Glomerular visceral epithelial cell (primary cell): ENCODE data around the gene SPACDR.
"Not testable (repeated sequence)": the region's sequence is repeated elsewhere in the genome, so short reads cannot be mapped to it uniquely, and the experiment has no call there.

Experiments
- DNase-seq: peaks from one replicate; pipeline ENCODE4 v3.0.0-alpha.2; 2016; ENCODE audit errors: extremely low spot score

SPACDR gene

DNA sequence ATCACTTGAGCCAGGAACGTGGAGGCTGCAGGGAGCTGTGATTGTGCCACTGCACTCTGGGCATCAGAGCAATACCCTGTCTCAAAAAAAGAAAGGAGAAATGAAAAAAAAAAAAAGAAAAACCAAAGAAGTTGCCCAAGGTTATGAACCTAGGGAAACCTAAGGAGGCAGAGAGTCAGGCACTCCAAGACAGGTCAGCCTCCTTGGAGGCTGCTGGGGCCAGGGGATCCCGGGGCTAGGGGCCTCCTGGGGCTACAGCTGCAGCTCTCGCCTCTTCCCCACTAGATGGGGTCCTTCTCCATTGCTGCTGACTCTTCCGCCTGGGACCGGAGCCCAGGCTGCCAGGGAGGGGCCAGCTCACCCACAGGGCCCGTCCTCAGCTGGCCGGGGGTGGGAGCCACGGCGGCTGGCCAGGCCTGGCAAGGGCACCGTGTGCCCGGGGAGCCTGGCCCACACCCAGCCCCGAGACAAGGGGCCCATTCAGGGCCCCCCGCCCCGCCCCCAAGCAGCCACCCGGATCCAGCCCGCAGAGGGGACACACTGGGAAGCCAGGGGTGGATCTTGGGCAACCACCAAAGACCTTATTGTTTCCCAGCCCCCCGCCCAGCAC lies 1.7 kb upstream of the SPACDR start:
- DNase-seq = peak; percentile 73

DNA sequence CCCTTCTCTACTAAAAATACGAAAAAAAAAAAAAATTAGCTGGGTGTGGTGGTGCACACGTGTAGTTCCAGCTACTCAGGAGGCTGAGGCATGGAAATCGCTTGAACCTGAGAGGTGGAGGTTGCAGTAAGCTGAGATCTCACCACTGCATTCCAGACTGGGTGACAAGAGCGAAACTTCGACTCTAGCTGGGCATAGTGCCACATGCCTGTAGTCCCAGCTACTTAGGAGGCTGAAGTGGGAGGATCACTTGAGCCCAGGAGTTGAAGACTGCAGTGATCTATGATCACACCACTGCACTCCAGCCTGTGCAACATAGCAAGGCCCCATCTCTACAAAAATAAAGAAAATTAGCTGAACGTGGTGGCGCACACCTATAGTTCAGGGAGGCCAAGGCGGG lies 1.2 kb upstream of the SPACDR start:
- no peak for DNase-seq

DNA sequence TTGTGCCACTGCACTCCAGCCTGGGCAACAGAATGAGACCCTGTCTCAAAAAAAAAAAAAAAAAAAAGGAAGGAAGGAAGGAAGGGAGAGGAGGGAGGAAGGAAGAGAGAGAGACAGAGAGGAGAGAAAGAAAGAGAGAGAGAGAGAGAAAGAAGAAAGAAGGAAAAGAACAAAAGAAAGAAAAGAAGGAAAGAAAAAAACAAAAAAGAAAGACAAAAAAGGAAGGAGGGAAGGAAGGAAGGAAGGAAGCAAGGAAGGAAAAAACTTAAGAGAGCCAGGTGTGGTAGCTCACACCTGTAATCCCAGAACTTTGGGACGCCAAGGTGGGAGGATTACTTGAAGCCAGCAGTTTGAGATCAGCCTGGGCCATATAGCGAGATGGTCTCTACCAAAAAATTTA lies 731 bp upstream of the SPACDR start:
- no peak for DNase-seq

DNA sequence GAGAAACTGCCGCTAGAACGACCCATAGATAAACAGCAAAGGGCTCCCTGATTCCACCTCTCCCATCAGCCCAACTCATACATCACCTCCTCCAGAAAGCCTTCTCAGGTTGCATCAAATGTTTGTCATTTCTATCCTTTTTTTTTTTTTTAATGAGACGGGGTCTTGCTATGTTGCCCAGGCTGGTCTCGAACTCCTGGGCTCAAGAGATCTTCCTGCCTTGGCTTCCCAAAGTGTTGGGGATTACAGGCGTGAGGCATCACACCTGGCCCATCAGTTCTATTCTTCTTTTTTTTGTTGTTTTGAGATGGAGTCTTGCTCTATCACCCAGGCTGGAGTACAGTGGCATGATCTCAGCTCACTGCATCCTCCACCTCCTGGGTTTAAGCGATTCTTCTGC lies 7.0 kb downstream of the SPACDR start:
- no peak for DNase-seq

DNA sequence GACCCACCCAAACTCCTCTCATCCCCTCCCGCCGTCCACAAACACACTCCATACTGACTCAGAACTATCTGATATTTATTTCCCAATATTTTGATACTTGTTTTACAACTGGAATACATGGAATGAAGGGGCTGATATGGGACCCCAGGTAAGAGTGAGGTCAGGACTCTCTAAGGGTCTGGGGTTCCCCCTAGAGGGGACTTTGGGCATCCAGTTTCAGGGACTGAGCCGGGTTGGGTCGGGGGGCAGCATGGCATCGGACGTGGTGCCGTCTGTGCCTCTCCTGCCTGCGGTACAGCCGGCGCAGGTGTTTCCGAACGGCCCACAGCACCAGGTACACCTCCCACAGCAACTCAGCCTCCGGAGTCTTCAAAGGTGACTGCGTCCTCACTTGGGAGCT lies 7.5 kb downstream of the SPACDR start:
- DNase-seq = no peak

DNA sequence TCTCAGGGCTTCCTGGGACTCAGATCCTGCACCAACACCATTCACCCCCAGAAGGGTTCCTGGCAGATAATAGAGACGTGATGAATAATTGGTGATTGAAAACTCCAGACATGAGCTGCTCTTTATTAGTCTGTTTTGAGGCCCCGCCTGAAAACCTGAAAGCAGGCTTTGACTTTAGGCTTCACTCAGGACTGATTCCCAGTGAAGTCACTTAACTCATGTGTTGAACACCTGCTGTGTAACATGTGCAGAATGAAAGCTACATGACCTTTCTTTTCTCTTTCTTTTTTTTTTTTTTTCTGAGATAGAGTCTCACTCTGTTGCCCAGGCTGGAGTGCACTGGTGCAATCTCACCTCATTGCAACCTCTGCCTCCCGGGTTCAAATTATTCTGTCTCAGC lies 8.9 kb downstream of the SPACDR start:
- no peak for DNase-seq

DNA sequence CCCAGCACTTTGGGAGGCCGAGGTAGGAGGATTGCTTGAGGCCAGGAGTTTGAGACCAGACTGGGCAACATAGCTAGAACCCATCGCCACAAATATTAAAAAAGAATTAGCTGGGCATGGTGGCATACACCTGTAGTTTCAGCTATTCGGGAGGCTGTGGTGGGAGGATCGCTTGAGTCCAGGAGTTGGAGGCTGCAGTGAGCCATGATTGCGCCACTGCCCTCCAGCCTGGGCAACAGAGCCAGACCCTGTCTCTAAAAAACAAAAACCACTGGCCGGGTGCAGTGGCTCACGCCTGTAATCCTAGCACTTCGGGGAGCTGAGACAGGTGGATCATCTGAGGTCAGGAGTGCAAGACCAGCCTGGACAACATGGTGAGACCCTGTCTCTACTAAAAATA lies 10.2 kb downstream of the SPACDR start:
- not testable (repeated sequence) for DNase-seq

DNA sequence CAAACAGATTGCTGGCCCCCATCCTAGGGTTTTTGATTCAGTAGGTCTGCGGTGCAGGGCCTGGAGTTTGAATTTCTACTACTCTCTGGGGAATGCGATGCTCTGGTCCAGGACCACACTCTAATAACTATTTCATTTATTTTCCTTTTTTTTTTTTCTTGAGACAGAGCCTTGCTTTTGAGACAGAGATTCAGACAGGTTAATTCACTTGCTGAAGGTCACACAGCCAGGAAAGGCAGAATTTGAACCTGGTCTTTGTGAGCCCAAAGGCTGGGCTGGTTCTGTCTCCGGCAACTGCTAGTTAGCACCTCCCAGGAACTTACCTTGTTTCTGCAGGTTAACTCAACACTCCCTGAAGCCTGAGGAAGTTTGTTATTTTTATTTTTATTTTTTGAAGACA lies 11.5 kb downstream of the SPACDR start:
- DNase-seq = no peak

DNA sequence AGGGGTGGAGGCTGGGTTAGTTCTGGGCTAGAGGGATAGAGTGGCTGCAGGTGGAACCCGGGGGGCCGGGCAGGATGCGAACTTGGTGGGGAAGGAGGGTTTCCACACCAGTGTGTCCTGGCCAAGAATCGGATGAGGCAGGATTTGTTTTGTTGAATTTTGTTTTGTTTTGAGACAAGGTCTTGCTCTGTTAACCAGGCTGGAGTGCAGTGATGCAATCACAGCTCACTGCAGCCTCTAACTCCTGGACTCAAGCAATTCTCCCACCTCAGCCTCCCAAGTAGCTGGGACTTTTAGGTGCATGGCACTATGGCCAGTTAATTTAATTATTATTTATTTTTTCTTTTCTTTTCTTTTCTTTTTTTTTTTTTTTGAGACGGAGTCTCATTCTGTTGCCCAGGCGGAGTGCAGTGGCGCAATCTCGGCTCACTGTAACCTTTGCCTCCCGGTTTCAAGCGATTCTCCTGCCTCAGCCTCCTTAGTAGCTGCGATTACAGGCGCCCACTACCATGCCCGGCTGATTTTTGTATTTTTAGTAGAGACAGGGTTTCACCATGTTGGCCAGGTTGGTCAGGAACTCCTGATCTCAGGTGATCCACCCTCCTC lies 14.8 kb downstream of the SPACDR start:
- no peak for DNase-seq

DNA sequence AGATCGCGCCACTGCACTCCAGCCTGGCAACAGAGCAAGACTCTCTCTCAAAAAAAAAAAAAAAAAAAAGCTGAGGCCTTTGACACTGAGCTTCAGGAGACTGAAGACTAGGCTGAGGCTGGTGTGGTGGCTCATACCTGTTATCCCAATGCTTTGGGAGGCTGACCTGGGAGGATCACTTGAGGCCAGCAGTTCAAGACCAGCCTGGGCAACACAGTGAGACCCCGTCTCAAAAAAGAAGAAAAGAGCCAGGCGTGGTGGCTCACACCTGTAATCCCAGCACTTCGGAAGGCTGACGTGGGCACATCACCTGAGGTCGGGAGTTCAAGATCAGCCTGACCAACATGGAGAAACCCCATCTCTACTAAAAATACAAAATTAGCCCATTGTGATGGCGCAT lies 16.7 kb downstream of the SPACDR start:
- DNase-seq = not testable (repeated sequence)

DNA sequence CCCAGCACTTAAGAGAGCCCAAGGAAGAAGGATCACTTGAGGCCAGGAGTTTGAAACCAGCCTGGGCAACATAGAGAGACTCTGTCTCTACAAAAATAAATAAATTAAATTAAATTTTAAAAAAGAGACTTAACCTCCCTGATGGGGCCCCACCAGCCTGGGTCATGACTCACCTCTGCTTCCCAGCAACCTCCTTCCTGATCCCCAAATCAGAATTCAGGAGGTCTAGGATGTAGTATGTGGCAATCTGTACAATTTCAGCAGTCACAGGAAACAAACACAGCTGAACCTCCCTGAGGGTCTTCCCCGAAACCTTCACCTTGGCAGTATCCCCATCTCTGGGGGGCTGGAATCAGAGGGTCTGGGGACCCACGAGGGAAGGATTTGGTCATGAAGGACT lies 18.0 kb downstream of the SPACDR start:
- DNase-seq = no peak

DNA sequence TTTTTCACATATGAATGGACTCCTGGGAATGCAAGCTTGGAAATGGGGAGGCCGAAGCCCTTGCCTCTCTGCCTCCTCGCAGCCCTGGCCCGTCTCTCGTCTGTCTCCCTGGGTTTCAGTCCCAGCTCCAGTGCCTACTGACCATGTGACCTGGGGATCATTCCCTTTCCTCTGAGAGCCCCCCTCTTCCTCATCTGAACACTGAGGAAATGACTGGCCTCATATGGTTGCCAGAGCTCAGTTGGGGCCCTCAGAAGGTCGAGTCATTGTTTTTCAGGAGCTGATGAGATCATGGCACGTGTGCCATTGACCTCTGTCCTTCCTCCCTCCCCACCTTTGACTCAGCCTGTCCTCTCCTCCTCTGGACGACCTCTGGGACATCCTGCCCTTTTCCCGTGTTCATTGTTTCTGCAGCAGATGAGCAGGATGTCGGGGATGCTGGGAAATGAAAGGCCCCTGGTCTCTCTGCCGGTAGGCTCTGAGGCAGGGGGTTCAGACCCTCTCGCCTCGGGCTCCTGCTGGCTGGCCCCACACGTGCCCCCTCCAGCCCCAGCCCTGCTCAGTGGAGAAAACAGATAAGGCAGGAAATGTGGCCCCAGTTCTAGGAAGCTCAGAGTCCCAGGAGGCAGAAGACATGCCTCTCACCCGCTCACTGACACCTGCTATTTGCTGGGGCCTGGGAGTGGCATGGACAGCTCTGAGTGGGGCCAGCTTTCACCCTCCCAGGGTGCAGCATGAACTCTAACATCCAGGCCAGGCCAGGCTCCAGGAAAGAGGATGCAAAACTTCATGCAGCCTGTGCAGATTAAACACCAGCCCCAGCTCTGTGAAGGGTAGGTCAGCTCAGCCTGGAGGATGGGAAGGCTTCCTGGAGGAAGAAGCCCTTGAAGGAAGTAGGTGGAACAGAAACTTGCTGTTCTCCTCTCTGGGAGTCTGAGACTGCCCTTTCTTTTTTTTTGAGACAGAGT lies 19.5 kb downstream of the SPACDR start:
- peak; percentile 35 for DNase-seq

DNA sequence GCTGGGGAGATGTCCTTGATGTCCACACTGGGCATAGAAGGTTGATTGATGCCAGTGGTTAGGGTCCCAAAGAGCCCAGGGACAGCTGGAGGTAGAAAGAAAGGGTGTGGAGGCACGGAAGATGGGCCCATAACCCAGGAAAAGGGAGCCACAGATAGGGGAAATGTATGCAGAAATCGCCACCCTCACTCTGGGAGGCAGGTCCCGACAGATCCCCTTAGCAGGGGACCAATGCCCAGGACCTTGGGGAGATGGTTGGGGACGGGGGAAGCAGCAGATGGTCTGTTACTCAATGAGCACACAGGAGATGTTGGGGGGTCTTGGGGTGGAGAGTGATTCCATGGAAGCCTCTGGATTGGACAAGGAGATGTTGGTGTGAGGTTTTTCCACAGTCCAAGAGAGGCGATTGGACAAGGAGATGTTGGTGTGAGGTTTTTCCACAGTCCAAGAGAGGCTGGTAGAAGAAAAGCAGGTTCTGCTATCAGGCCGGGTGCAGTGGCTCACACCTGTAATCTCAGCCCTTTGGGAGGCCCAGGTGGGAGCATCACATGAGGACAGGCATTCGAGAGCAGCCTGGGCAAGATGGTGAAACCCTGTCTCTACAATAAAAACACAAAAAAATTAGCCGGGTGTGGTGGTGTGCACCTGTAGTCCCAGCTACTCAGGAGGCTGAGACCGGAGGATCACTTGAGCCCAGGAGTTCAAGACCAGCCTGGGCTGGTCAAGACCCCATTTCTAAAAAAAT lies 20.8 kb downstream of the SPACDR start:
- no peak for DNase-seq

DNA sequence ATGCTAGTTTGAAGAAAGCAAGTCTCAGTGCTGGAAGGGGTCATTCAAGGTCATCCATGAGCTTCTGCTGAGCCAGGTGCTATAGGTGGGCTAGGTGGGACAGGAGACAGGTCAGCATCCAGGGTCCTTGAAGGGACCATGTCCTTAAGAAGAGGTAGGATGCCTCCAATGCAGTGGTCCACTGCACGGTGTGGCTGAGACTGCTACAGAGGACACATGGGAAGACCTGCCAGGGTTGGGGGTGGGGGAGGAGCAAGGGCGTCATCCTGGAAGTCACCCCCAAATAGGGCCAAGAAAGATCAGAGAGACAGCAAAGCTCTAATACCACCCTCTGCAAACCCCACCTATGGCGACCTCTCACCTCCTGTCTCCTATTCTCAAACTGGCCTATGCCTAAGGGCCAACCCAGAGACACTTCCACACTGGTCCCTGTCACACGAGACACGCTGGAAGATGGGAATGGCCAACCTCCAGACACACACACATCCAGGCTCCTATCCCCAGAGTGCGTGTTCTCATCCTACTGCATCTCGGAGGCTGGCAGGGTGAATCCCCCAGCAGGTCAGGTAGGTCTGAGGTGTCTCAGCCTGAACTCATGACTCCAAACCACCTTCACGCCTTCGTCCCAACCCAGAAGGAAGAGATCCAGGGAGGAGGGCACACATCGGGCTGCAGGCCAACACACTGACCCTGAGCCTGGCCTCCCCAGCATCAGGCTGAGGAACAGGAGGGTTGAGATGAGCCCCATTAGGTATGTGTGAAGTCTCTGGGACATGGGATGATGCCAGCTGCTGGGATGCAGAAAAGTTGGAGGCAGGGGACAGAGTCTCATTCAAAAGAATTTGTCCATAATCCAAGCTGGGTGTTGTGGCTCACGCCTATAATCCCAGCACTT lies 22.2 kb downstream of the SPACDR start:
- no peak for DNase-seq

DNA sequence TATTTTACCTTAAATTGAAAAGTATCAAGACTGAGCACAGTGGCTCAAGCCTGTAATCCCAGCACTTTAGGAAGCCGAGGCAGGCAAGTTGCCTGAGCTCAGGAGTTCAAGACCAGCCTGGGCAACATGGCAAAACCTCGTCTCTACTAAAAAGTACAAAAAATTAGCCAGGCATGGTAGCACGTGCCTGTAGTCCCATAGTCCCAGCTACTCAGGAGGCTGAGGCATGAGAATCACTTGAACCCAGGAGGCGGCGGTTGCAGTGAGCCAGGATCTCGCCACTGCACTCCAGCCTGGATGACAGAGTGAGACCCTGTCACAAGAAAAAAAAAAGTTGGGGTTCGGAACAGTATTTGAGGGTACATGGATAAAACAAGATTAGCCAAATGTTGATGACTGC lies 24.8 kb downstream of the SPACDR start:
- DNase-seq = not testable (repeated sequence)

DNA sequence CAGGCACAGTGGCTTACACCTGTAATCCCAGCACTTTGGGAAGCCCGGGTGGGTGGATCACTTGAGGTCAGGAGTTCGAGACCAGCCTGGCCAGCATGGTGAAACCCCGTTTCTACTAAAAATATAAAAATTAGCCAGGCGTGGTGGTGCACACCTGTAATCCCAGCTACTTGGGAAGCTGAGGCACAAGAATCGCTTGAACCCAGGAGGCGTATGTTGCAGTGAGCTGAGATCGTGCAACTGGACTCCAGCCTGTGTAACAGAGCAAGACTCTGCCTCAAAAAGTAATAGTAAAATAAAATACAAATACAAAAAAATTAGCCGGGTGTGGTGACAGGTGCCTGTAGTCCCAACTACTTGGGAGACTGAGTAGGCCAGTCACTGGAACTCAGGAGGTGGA lies 25.3 kb downstream of the SPACDR start:
- DNase-seq = not testable (repeated sequence)

DNA sequence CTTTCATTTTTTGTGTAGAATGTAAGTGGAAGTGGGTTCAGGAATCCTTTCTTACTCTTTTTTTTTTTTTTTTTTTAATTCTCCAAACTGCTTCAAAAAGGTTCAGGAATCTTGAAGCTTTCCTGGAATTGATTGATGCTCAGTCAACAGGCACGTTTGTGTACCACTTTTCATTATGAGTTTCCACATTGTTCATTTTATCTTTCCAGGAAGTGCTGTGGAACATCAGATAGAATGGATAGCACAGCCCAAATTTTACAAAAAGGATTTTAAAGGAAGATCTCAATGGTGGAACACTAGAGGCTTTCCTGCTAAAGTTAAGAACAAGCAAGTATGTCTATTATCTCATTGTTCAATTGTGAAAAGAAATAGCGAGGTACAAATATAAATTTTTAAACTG lies 25.9 kb downstream of the SPACDR start:
- no peak for DNase-seq

DNA sequence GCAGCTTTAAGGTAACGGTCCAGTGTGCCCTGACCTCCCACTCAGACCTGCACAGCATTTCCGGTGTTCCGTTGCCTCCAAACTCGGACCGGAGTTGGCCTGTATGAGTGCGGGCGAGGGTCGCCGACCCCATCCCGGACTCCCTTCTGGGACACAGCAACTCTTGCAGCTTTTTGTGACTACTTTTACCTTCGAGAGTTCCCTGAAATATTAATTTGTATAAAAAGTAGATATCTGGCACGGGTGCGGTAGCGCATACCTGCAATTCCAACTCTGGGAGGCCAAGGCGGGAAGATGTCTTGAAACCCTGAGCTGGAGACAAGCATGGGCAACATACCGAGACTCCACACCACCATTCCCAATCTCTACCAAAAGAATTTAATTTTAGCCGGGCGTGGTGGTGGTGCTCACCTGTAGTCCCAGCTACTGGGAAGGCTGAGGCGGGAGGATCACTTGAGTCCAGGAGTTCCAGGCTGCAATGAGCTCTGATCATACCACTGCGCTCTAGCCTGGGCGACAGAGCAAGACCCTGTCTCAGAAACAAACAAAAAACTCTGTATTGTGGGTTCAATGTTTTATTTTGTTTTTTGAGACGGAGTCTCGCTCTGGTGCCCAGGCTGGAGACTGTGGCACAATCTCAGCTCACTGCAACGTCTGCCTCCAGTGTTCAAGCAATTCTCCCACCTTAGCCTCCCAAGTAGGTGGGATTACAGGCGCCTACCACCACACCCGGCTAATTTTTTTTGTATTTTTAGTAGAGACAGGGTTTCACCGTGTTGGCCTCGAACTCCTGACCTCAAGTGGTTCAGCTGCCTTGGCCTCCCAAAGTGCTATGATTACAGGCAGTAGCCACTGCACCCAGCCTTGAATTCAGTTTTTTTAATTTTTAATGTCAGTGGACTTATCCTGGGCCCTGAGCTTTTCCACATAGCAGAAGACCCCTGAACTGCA lies 26.6 kb downstream of the SPACDR start:
- no peak for DNase-seq

DNA sequence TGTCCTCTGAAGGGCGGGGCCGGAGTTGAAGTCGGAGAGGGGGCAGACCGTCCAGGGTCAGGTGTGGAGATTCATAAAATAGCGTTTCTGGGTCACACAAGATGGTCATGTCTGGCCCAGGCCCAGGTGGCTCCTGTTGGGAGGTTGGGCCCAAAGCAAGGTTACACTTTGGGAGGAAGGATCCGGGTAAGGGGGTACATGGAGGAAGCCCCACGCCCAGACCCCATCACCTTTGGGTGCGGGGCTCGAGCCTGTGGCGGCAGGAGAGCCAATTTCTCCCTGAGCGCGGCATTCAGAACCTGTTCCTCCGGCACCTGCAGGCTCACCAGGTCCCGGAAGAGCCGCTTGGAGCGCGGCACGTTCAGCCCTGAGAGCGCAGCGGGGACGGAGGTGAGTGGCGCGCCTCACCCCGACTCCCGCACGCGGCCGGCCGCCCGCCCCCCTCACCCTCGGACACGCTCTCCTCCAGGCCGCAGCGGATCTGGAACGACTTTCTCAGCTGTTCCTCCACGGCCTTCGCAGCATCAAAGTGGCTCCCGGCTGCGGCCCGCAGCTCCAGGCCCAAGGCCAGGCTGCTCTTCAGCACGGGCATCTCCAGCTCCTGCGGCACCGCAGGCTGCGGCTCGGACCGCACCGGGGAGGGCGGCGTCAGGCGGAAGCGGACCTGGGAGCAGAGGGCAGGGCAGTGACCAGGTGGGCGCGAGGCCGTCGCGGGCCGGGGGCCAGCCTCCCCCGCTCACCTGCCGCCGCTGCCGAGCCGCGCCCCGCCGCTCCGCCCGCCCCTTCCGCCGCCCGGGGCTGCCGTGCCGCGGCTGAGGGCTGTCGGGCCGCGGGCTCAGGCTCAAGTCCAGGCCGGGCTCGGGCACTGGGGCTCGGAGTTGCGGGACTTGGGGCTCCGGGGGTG lies 28.4 kb downstream of the SPACDR start:
- peak; percentile 35 for DNase-seq
